Activated CD4-positive, alpha-beta T cell treated with anti-CD3 and anti-CD28 coated beads, Interleukin-2, amount 50 U/mL, for 1 hour (primary cell): ENCODE data around the gene LAMB1.

Experiments
- DNase-seq: peaks from one replicate; pipeline ENCODE4 v3.0.0-alpha.2; 2020

LAMB1 gene

DNA sequence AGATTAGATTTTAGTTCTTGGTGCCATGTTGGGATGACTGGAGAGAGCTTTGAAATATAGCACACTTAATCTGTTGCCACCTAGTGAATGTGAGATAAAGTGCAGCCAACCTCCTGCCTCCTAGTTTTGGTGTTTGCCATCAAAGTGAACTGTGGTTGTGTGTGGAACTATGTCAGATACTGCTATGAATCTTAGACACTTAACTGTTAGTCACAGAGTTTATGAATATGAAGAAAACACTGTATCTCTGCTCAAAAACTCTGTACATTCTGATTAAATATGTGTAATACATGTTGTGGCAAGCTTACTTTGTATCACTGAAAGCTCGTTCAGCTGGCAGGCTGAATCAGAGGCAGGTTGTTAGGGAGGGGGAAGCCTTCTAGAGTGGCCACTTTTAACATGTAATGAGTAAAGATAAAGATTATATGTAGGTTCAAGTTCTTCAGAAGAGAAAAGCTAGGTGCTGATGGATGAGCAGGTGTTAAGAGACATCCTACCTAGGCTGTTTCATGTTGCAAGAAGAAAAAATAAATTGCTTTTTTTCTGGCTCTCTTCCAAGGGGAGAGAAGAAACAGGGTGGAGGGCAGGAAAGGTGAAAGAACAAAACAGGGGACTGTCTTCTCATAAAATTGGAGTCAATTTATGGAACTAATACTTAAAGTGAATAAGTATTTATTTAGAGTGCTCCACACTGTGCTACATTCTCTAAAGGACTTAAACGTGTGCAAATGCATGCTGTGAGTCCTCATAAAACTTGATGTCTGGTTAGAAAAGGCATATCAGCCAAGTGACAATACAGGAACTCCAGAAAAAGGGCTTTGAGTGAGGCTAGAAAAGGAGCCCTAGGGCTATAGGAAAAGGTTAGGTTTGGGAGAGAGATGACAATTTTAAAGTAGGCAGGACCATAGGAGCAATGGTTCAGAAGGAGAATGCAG lies 14.1 kb upstream of the LAMB1 start:
- DNase-seq = no peak

DNA sequence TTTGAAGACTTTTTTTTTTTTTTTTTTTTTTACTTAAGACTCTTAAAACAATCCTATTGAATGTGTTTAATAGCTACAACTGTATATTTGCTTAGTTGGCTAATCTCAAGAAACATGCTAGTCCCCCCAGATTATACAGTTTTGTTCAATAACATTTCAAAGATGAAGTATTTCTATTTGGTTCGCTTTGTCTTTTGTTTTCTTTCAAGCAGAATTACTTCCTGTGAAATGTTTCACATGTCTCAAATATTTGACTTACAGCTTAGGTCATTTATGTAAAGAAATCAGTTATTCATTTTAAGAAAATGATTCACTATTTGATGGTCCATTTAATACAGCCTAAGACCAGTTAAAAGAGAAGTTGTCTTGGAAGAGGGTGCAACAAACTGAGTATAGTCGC lies 12.8 kb upstream of the LAMB1 start:
- no peak for DNase-seq

DNA sequence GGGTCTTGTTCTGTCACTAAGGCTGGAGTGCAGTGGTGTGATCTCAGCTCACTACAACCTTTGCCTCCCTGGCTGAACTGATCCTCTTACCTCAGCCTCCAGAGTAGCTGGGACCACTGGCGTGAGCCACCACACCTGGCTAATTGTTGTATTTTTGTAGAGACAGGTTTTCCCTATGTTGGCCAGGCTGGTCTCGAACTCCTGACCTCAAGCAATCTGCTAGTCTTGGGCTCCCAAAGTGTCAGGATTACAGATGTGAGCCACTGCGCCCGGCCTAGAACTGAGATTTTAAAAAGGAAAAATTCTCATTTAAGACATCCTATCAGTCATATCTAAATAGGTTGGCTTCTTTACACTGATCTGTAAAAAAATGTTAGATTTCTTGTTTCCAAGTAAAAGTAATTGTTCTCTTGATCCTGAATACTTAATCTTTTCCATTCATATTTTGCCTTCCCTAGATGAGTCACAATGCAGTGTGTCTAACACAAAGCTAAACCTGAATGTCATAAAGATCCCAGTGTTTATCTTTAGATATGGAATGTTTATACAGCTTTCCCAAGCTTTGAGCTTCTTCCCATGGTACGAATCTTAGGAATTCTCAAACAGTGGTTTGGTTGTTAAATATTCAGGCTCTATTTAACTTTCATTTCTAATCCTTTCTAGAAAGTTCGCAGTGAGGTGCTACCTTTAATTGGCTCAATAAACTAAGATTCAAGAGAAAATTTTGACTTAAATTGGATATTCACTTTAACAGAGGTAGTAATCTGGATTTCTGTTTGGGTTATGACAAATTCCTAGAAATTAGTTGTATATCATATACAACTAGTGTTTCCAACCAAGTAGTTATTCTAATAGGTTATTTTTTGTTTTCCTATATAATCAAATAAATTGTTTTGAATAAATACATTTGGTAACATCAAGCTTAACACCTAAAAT lies 12.1 kb upstream of the LAMB1 start:
- DNase-seq = no peak

DNA sequence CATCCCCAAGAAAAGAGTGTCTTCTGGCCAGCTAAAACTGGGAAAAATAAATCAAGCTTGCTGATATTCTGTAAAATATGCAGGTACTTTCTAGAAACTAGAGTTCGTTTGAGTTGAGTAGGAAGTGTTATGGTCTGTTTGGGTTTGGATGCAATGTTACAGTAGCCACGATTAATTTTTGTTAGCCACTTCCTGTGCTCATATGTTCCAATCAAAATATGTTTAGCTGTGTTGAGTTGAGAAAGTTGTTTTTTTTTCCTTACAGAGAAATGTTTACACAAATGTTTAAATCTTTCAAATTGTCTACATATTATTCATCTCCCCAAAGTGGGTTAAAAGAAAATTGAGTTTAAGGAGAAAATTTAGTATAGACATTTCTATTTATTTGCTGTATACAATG lies 11.3 kb upstream of the LAMB1 start:
- no peak for DNase-seq

DNA sequence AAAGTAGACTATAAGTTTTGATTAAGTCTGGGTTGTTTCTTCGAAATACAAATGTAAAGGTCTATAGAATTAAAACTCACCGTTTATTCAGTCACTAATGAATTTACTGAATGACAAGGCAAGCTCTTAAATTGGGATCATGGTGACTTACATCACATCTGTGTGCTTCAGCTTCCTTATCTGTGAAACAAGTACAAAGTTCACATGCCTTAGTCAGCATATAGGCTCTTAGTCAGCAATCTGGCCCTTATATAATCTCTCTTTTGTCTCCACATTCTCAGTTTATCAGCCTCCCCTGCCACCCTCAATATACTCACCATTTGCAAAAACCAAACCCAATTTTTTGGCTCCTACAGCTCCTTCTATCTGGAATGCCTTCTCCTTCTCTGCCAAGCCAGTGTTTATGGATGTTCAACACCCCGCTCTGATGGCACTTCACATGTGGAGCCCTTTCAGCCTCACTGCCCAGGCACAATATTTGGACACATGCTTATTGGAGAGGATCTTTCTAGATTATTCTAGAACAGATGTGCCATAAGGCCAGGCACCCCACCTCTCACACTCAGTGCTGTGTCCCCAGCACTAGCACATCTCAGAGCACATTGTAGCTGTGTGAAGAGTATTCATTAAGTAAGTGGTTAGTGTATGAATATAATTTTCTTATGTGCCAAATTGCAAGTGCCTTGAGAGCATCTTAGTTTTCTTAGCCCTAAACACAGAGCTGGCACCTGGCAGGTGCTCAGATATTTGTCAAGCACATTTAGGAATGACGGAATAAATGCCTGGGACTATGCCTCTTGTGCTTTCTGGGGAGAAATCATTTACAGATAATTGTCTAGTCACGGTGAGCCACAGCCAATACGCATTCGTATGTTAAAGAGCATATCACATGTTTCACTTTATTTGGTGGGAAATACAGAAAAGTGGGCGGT lies 9.8 kb upstream of the LAMB1 start:
- no peak for DNase-seq

DNA sequence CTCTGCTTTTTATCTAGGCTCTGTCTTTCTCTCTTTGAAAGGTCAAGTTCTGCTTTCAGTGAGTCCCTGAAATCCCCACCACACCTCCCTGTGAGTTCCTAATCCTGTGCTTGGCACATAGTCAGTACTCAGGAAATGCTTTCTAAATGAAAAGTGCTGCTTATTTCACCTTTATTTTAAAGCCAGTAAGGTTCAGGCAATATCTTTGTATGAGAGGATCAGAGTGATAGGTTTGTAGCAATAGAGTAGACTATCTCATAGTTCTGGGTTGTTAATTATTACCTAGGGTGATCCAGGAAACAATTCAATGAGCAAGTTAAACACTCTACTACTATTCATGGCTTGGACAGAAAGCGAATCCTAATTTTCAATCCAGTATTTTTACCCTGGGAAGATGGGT lies 7.4 kb upstream of the LAMB1 start:
- DNase-seq = no peak

DNA sequence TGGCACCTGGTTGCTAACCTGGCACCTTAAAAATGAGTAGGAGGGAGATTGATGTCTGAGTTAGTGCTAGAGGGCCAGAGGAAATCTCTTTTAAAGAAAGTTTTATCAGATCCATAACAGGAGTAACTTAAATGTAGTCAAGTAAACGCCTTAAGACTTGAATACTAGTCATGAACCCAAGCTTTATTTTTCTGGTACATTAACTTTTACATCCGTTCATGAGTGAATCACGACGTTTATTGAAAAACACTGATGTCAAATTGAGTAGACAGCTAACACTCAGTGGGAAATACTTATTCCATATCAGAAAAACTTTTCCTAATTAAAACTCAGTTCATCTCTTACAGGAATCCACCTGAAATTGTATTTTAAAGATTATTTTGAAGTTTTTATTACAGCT lies 6.9 kb upstream of the LAMB1 start:
- DNase-seq = no peak

DNA sequence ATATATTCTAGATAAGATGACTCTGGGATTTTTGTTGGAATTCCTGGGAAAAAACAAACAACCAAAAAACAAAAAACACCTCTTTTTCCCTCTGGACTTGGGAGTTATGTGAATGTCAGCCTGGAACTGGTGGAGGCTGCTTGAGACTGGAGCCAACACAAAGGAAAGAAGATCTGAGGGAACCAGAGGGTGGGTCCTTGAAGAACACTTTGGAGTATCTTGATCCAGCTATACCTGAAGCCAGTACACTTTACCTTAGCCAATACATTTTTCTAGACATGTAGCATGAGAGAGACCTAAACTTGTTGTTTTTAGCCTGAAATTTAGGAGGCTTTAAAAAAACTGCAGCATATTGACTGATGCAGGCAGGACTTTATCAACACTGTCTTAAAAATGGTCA lies 5.9 kb upstream of the LAMB1 start:
- no peak for DNase-seq

DNA sequence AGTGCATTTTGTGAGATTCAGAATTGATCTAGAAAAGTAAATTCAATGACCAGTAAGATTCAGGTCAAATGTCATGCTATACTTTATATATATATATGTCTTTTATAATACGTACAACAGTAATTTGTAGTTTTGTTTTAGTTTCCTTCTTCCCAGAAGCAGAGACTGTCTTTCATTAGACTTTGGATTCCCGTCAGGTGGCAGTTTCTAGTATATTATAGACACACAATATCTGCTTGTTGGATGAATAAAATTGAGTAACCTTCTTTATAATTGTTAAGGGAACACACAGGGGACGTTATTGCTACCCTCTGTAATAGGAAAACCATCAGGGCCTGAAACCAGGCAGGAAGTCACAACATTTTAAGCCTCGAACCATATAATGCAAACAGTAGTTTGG lies 5.3 kb upstream of the LAMB1 start:
- no peak for DNase-seq

DNA sequence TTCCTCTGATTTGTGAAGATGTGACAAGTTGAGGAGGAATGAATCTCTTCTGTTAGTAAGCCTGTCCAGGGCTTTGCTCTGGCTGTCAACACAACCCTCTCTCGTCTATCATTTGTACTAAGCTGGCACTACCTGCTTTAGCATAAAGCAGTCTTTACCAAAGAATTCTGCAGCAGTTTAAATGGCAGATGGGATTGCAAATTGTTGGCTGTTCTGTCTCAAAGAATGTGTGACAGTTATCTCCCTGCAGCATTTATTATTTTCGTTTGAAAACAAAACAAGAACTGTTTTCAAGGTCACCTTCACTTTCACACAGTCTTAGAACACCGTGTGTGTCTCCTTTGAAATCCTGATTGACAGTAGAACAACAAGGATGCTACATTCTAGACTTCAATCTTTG lies 4.8 kb upstream of the LAMB1 start:
- no peak for DNase-seq

DNA sequence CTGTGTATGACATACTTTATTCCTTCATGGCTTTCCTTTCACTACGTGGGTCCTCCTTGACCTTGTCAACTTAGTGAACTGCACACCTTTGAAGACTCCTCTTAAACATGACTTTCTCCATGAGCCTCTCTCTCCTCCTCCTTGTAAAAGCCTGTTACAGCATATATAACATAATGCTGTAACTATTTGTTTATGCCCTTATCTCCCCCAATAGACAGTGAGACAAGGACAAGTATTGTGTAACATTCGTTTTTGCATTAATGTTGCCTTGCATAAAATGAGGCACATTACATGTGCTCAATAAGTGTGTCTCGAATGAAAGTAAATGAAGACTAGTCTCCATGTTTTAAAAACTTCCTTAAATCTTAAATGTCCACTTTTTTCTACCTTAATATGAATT lies 4.3 kb upstream of the LAMB1 start:
- DNase-seq = no peak

DNA sequence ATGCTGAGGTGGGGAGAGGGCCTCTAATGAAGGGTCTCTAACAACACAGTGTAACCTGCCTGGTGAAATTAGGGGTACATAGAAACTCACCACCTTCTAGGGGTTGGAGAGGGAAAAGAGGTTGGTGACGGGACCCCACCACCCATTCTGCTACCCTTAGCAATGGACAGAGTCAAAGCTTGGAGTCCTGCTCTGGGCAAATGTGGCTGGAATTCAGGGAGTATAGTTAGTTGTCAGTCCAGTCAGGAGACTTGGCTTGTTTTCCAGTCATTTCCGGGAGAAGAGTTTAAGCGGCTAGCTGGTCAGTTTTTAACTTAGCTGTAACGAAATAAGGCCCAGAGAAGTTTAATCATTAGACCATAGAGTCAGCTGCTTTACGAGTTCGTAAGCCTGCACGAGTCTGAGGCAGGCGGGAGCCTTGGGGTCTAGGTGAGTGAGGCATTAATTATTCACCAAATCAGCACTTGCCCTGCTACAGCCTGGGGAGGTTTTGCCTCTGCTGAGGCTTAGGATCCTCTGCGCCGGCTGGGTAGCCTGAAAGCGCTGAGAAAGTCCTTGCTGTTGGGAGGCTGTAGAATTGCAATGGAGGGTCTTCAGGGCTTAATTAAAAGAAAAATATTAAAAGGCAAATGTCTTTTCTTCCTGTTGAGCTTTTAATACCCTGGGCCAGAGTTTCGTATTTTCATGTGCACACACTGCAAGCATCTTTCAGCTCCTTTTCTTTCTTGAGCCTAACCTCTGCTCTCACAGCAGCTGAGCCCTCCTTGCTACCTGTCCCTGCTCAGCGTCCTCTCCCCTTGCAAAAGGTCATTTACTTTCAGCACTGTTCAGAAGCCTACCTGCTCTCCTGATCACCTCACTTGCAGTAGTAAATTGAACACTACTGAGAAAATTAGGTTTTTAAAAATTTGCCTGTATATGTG lies 1.5 kb upstream of the LAMB1 start:
- DNase-seq = no peak

DNA sequence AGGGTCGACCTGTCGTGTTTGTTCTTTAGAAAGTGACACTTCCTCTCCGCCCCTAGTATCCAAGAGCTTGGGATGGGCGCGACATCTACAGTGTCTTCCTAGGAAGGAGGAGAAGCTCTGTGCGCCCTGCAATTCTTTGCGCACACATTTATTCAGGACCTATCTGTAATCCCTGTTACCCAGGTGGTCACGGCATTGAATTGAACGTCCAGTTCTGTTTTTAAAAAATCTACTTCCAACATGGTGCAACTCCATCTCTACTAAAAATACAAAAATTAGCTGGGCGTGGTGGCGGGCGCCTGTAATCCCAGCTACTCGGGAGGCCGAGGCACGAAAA lies 606 bp upstream of the LAMB1 start:
- DNase-seq = no peak

DNA sequence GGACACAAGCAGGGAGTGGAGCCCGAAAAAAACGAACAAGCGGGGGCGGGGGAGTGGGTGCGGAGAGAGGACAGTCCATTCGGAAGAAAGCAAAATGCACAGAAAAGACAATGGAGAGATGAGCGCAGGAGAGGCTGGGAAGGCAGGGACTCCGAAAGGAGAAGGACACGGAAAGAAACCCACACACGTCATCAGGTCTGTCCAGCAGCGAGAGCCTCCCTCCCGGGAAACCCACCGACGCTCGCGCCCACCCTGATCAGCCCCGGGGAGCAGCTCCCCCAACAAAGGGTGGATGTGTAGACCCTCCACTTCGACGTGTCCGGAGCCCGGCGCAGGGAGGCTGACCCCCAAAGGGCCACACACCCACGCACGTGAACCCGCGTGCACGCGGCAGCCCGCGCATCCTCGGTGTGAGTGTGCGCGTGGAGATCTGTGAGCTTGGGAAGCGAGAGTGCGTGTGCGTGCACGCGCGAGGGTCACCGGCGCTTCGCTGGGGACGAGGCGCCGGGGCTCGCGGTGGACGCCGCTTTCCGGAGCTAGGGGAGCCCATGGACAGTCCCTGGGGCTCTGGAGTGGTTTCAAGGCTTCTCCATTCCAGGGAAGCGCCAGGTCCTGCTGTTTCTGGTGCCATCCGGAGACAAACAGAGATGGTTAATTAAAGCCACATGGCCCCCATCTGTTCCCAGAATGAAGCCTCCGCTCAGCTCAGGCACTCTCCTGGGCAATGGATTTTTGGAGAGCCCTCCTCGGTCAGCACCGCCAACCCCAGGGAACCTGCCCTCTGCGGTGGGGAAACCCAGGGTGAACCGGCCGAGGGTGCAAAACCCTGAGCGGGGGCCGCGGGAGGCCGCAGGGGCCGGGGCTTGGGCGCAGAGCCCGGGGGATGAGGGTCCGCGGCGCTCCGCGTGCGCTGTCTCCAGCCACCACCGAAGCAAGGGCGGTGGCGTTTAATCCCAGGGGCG lies 916 bp downstream of the LAMB1 start:
- no peak for DNase-seq

DNA sequence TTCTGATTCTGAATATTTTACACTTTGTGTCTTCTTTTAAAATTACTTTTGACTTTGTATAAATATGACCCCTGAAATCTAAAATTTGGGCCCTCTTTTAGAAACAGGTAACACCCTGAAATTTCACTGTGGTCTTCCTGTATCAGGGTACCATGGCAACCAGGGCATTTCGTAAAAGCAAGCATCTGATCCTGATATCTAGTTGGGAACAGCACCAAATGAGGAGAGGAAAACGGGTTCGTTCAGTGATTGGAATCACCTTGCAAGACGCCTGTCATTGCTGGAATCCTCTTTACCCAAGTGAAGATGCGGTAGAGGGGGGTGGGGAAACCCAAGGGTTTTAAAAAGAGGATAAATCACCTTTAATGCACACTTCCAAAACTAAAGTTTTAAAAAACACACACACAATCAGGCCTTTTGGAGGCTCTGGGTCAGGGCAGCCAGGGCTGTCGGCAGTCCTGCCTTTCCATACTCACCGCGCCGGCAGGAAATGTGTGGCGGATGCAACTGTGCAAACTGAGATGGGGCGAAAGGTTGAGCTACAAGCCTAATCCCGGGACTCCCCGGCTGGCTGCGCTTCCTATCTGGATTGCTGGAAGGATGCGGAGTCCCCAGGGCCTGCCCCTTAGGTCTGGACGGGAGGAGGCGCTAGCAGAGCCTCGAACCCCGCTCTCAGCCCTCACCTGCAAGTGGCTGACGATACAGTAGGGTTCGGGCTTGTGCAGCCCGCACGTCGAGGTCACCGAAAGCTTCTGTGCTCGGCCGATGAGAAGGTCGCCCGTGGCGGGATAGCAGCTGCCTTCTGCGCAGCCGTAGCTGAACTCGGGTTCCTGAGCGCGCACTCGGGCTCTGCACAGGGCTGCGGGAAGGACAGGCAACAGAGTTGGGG lies 1.8 kb downstream of the LAMB1 start:
- DNase-seq = no peak

DNA sequence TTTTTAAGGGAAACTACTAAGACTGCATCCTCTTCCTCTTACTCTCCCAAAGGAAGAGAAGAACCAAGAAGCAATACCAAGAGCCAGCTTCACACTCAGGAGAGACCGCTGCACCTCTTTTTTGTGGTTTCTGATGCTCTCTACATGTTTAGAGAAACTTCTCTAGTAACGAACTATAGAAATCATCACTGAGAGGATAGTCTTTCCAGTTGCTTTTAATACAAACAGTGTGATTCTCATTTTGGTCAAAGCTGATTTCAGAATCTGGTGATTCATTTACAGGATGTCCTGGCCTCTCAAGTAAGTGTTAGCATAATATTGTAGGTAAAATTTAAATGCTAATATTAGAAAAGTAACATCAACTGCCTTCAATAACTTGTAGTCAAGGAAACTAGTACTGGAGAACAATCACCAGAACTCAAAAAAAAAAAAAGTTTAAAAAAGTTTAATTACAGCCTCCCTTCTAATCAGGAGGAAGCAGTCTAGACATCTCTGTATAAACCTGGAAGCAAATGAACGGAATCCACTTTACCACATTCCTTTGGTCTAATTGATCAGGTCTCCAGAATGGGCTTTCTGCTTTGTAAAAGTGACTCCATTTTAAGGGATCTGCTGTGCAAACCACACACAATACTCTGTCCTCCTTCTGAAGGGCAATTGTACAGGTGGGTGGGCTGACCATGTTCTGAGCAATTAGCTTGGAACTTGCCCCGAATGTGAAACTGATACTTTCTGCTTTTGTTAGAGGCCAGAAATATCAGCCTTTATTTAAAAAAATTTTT lies 3.0 kb downstream of the LAMB1 start:
- no peak for DNase-seq

DNA sequence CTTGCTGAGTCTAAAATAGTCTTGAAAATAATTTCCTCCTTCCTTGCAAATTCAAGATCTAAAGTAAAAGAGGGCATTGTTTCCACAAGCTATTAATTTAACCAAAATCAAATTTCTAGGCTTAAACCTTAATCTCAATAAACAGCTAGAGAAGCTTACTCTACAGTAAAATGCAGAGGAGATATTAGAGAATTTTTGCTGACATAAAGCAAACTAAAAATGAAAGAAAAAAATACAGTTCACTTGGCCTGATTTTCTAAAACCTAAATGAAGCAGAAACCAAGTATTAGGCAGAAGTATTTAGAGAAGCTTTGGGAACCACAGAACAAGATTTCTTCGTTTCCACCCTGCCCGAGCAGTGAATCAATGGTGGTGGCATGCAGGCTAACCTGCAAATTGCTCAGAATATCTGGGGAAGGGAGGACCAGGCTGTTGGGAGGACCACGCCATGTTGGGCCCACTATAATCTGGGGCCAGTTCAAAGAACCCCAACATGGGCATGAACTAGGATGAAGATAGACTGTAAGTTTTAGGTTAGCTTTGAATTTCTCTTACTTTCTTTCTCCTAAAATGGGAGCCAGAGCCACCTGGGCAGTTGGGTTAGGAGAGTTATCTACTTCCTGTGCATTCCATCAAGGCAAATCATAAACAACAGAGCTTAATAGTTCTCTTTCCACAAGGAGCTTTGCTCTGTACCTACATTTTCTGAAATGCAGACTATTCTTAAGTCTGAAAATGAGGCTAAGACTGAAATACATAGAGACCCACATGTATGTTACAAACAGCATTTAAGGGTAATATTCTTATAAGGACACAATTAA lies 4.1 kb downstream of the LAMB1 start:
- no peak for DNase-seq

DNA sequence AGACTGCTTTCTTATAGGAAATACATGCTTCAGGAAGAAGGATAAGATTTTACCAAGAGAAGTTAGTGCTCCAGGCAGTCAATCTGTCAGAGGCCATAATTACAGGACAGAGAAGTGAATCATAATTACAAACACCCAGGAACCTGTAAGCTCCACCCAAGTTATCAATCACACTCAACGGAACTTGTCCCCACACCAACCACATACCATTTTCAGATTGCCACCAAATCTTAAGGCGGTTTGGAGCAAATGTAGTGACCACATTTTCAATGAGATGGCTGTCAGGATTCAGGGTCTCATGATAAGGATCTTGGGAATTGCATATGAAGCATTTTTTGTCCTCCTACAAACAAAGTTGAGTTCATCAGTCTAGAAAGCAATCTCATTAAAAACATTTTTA lies 4.8 kb downstream of the LAMB1 start:
- no peak for DNase-seq
